HG02588 (cell line): Measurements from ENCODE around the gene TRIM66.

Experiments
- ATAC-seq: cut with Tn5 transposase; IDR thresholded peaks from one replicate; pipeline ENCODE4 v1.9.1; 2021; ENCODE audit warnings: mild to moderate bottlenecking, moderate library complexity; ENCODE audit not compliant: unreplicated experiment

Gene TRIM66

DNA sequence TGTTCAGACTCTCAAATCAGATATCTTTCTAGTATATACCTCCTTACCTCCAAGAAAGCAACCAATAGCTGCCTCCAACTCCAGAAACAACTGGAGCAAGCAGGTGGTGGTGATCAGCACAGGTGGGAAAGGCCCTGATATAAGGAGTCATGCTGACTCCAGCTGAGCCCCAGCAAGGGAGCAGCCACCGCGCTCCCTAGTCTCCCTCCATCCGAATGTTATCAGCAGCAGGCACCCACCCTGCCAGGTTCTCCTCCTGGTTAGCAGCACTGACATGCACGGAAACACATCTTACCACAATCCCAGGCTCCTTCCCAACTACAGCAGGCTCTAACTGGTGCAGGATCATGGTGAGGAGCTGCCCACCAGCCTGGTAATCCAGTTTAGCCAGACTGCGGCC, 69.9 kb downstream of the TRIM66 start:
- no peak for ATAC-seq

- ATAC-seq = no peak
Observed at GRCh38 chr11:8610532-8611116, 71.8 kb downstream of the TRIM66 start.

- no peak for ATAC-seq
Observed at GRCh38 chr11:8608652-8609051, 73.8 kb downstream of the TRIM66 start.

DNA sequence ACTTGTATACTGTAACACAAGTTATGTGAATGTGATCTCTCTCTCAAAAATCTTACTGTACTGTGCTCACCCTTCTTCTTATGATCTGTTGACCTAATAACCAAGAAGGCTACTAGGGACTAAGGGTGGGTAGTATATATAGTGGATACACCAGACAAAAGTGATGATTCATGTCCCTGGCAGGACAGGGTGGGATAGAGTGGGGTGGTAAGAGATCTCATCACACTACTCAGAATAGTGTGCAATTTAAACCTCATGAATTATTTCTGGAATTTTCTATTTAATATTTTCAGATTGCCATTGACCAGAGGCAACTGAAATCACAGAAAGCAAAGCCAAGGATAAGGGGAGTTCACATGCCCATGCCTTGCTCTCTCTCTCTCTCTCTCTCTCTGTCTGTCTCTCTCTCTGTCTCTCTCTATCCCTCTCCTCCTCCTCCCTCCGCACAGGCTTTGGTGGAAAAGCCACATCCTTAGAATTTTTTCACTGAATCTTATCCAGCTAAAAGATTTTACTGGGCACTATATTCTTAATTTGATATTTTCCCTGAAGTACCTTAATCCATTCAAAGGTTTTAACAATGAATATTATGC, 76.4 kb downstream of the TRIM66 start:
- no peak for ATAC-seq

- ATAC-seq = peak; percentile 76
Observed at GRCh38 chr11:8604078-8604723, 78.3 kb downstream of the TRIM66 start.

GRCh38 chr11:8603696-8604077, 78.8 kb downstream of the TRIM66 start:
- ATAC-seq = no peak

GRCh38 chr11:8601376-8602133, 80.9 kb downstream of the TRIM66 start:
- ATAC-seq = no peak

GRCh38 chr11:8598506-8598905, 84.0 kb downstream of the TRIM66 start:
- ATAC-seq = no peak

DNA sequence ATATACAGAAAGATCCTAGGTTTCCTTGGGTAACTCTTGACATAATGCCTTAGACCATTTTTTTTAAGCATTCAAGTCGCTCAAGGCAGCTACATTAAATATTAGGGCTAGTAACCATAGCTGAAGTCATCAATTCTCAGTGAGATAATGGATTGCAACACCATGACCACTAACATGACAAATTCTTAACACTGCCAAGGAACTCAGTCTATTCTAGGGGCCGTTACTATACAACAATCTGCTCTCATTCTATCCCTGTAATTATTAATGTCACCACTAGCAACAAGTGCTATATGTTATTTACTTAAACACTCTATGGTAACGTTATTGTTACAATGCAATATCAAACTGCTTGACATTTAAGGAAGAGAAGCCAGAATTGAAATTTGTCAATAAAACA, 85.3 kb downstream of the TRIM66 start:
- no peak for ATAC-seq

- no peak for ATAC-seq
Observed at GRCh38 chr11:8596504-8597046, 85.9 kb downstream of the TRIM66 start.

DNA sequence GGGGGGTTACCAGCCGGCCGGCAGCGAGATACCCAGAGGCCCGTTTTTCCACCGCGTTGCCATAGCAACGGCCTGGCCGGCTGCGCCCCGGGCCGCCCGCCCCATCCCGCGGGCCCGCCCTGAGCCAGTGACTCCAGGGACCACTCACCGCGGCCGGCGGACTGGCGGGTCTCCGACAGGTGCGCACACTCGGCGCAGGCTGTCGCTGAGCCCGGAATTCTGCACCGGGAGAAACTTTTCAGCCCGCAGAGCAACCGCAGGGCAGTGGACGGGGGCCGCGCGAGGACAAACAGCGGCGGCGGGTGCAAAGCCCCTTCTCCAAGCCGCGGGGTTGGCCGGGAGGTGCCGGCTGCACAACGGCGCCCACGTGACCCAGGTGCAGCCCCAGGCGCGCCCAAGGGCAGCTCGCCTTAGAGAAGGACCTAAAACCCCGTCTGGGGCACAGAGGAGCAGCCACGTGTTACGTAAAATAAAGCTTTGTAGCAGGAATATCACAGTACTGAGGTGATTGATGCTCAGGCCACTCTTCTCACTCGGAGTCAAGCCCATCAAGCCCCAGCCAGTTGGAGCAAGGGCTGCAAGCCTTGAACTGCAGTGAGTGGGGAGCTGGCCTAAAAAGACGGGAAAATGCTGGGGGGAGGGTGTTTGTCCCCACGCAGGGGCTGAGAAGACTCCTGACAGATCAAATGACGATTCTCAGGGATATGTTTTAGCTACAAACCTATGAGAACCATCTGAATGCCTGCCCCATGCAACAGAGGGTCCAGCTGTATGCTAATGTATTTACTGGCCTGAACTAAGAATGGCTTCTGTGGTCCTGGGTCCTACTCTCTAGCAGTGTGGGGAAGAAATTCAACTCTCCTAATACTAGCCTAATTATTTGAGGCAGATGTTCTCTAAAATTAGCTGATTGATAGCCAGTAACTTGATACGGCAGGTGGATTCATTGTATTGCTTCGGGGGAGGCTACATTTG, 88.2 kb downstream of the TRIM66 start, which contains the start of gene STK33:
Gene STK33 (minus strand): TSS at position 294 of the 975 bp plus-strand sequence. CDS start 119,323 bp downstream, outside the sequence.
- ATAC-seq = peak; percentile 95

GRCh38 chr11:8593455-8593854, 89.0 kb downstream of the TRIM66 start:
- ATAC-seq = no peak

GRCh38 chr11:8587915-8588314, 94.5 kb downstream of the TRIM66 start:
- ATAC-seq = no peak

DNA sequence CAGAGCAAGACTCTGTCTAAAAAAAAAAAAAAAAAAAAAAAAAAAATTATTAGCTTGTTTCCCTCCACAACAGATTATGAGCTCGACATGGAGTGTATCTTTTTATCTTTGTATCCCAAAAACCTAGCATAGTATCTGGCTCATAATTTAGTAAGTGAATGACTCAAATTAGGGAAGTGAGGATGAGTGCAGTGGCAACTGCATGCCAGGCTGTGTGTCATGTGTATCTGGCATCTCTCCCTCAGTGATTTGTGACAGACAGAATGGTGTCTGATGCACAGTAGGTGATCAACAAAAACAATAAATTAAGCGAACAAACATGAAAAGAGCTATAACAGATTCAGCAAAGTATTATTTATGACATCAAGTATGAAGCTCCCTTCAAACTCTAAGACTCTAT, 95.7 kb downstream of the TRIM66 start:
- no peak for ATAC-seq

- ATAC-seq = no peak
Observed at GRCh38 chr11:8586184-8586583, 96.3 kb downstream of the TRIM66 start.

DNA sequence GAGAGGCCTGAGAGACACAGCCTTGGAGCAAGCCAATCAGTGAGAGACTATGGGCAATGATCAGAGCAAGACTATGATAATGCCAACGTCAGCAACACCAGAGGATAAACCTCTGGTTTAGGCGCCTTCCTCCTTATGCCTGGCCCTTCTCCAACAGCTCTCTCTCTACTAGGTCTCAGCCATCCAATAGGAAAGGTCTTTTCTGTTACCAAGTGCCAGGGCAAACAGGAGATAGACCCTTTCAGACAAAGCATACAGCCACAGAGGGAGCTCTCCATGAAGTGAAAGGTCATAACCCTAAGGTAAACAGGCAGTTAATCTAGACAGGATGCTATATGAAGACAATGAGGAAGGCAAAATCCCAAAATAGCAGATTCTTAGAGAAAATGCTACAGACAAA, 98.0 kb downstream of the TRIM66 start:
- no peak for ATAC-seq

- ATAC-seq = no peak
Observed at GRCh38 chr11:8584082-8584481, 98.4 kb downstream of the TRIM66 start.

DNA sequence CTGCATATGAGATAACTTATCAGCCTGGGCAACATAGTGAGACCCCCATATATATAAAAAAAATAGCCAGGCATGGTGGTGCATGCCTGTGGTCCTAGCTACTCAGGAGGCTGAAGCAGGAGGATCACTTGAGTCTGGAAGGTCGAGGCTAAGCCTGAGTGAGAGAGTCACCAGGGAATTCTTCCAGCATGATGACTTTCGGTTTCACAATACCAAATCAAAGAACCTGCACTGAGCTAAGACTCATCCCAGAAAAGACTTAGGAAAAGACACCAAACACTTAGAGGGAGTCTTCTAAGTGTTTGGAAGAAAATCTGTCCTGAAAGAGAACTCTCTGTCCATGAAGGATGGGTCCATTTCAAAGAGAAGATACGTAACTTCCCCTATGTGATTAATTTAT, 101.2 kb downstream of the TRIM66 start:
- ATAC-seq = no peak

GRCh38 chr11:8577791-8578581, 104.5 kb downstream of the TRIM66 start:
- ATAC-seq = no peak
